GM21717 (cell line): ENCODE data around the gene KRT6A.
"Not testable (repeated sequence)": the region's sequence is repeated elsewhere in the genome, so short reads cannot be mapped to it uniquely, and the experiment has no call there.

Experiments
- ATAC-seq: cut with Tn5 transposase; IDR thresholded peaks from one replicate; pipeline ENCODE4 v1.9.1; 2021; ENCODE audit warnings: mild to moderate bottlenecking, moderate library complexity; ENCODE audit not compliant: unreplicated experiment

KRT6A gene

DNA sequence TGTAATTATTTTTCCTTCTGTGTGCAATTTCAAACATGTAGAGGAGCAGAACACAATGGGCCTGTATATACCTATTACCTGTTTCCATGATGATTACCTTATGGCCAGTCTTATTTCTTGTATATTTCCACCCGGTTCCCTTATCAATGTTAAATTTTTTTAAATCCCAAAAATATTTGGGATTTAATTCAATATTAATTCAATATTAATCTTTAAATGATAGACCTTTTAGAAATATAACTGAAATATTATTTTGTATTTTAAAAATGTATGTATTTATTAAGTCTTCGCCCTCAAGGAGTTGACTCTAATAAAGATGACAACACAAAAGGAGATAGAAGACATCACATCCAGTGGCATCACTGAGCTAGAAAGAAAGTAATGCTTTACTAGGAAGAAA lies 18.8 kb downstream of the KRT6A start:
- no peak for ATAC-seq

GRCh38 chr12:52473768-52474167 lies 19.3 kb downstream of the KRT6A start, which contains the start of gene KRT6C:
KRT6C (minus strand) TSS chr12:52473805; CDS start chr12:52473737, 68 bp downstream.
- no peak for ATAC-seq

DNA sequence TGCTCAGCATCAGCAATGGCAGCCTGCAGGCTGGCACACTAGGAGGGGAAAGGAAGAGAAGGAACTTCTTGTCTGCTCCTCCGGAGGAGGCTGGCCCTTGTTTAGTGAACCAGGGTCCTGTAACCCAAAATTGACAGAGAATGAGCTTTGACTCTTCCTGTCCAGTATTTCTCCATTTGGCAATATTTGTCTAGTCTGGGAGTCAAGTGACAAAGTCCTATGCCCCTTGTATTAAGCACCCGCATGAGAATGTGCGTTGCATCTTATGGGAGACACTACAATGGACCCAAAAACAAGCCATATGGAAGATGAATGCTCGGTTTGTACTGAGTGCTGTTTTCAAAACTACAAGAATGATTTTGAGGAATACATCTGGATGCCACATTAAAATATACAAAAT lies 23.2 kb downstream of the KRT6A start:
- no peak for ATAC-seq

GRCh38 chr12:52464897-52465296 lies 28.2 kb downstream of the KRT6A start:
- ATAC-seq, result no peak

DNA sequence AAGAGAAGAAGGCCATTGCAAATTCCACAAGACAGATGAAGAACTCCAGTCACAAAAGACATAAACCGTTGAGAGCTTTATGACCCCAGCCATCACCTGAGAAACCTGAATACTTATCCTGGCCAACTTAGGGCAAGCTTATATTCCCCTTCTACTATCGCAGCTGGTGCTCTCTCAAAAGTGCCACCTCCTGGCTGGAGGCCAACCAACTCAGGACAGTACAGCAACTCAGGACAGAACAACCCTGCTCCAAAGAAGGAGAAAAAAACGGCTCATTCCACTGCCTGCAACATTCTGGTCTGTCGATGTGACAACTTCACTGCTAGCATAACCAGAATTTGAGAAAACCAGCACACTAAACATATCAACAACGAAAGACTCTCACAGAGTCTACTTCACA lies 31.4 kb downstream of the KRT6A start:
- no peak for ATAC-seq

GRCh38 chr12:52458861-52459260 lies 34.2 kb downstream of the KRT6A start:
- no peak for ATAC-seq

DNA sequence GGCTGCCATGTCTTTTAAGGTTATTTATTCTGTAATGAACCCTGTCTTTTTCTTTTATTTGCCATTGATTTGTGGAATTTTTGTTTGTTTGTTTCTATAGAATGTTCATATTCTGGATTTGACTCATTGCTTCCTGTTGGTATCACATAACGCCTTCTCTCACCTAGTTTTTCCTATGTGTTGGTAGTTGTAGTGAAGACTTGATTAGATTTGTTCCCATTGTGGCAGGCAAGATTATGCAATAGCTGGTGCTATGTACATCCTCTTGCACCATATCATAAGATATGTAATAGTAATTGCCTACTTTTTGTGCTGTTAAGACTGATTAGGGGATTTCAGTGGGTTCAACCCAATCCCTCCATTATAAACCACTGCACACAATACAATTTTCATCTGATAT lies 37.2 kb downstream of the KRT6A start:
- ATAC-seq, result no peak

DNA sequence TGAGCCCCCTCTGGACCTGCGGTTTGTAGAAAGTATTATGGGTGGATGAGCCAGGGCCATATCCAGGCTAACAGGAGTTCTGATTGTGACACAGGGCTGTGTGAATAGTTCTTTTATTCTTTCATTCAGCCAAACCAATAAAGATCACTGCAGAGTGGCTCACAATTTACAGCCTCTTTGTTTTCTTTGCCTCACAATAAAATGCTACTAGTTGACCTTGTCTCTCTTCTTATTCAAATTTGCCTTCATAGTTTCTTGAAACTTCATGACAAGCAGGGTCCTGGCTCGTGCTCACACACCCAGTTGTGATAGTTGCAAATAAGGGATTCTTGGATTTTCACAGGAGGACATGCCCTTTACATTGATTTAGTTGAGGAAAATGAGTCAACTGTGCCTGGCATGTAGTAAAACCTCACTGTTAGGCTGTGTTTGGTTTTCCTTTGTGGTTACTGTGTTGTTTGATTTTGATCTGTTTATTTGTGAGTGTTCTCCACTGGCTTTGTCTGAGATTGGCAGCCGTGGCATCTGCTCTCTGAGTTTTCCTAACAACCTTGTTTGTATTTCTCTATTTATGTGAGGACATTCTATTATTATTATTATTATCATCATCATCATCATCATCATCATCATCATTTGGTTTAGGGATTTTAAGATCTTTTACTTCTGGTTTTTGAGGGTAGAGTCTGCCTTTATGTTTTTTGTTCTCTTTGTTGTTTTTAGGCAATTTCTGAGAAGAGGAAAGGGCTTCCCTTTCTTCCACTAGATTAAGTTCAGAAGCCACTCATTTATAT lies 38.5 kb downstream of the KRT6A start:
- no peak for ATAC-seq

DNA sequence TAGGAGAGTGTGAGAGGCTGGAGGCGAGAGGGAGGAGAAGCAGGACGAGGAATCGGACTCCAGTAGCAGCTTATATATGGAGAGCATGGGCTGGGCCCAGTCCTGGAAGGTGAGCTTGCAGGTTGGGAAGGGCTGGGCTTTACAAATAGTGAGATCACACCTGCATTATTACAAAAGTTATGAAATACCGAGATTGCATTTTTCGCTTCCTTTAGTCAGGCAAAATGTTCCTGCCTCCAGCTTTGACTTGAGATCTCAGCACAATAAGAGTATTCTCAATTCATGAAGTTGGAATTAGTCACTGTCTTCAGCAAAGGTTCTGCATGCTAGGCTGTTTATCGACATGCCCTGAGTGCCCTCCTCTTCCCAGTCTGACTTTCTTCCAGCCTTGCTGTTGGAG lies 41.0 kb downstream of the KRT6A start, which contains the start of gene KRT6B:
TSS of gene KRT6B (minus strand) at position 46 of the 400 bp plus-strand sequence. CDS start 68 bp downstream, outside the sequence.
- no peak for ATAC-seq

GRCh38 chr12:52448228-52448627 lies 44.8 kb downstream of the KRT6A start:
- ATAC-seq, result no peak

DNA sequence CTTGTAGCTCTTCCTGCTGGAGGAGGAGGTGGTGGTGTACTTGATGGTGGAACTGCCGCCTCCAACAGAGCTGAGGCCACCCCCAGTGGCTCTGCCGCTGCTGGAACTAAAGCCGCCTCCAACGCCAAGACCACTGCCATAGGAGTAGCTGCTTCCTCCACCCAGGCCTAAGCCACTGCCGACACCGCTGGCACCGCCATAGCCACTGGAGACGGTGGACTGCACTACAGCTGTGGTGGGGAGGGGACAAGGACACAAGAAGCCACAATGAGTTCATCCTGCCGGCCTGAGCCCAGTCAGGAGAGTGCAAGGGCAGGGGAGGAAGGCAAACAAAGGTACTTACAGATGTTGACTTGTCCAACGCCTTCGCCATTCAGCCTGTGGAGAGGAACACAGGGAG lies 45.9 kb downstream of the KRT6A start:
- ATAC-seq, result not testable (repeated sequence)

DNA sequence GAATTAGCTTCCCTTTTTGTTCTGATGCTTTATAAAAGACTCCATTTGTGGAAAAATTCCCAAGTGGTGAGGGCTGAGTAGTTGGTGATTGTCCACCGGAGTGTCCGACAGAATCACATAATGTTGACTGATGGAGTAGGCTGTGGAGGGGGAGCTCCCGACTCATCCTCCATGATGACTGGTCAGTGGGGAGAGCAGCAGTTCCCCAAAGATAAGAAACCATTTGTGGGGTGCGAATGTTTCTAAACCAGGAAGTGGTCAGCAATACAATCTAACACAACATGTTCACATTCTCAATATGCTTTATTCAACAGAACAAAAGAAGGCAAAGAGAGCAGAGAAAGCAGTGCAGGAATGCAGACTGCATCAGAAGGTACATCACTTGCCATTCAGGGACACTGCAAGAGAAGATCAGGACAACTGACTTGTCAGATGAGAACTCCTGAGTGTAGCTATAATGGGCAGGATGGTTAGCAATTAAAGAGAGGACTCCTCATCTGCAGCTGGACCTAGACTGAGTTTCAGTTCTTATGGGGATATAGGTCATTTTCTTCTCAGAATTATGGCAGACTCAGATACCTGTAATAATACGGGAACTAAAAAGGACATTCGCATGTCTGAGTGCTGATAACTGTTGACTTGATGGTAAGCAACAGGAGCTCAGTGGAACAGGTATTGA lies 46.6 kb downstream of the KRT6A start:
- ATAC-seq, result no peak

DNA sequence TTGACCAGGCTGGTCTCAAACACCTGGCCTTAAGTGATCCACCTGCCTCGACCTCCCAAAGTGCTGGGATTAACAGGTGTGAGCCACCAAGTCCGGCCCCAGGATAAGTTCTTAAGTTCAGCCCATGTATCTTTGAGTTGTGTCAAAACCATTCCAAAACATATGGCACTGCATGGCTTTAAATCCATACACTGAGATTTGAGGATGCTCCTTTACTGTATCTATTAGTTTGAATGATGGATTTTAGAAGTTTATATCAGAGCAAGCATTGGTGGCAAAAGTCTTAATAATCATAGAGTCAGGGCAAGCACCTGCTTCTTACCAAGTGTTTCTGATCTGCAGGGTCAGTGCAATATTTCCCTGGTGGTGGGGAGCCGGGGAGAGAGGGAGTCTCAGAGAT lies 47.2 kb downstream of the KRT6A start:
- no peak for ATAC-seq

- ATAC-seq, result no peak
Measured at GRCh38 chr12:52444647-52445595, 48.1 kb downstream of the KRT6A start.

GRCh38 chr12:52443966-52444365 lies 49.1 kb downstream of the KRT6A start:
- no peak for ATAC-seq

DNA sequence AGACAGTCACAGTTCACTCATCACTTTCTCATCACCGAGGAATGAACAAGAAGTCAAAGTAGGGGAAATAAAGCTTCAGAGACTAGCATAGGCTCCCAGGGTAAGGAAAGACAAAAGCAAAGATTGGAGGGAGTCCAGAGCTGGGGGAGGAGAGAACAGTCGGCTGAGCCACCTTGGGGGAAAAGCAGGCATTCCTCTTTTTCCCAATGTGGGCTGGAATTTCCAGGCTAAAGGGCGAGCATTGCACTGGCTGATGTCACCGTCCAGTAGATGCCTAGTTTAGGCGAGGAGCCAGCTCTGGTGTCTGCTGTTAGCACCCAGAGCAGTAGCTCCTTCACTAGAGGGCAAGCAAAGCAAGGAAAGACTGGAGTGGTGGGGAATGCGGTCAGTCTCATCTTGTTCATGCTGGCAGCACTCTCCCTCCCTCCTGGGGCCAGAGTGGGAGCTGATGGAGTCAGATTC lies 50.4 kb downstream of the KRT6A start:
- ATAC-seq, result no peak

DNA sequence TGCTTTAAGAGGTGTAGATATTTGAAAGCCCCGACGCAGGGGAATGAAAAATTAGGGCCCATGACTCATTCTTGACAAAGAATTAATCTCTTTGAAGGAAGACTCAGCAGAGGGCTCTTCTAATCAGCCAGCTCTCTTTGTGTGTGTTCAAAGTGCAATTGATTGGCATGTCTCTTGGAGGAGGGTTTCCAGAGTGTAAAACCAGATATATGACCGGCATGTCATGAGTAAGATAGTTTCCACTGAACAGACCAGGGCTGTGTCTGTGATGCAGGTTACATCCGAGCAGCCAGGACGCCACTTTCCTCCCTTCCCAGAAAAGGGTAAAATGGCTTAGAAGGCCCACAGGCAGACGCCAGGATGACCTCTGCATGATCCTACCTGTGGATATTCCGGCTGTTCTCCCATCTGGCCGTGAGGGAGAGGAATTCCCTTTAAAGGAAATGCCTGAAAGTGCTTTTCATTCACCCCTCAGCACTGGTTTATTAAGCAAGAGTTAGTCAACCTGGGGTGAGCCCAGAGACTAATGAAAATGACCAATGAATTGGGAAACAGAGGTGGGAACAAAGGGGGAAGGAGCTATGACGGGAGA lies 51.6 kb downstream of the KRT6A start:
- no peak for ATAC-seq

DNA sequence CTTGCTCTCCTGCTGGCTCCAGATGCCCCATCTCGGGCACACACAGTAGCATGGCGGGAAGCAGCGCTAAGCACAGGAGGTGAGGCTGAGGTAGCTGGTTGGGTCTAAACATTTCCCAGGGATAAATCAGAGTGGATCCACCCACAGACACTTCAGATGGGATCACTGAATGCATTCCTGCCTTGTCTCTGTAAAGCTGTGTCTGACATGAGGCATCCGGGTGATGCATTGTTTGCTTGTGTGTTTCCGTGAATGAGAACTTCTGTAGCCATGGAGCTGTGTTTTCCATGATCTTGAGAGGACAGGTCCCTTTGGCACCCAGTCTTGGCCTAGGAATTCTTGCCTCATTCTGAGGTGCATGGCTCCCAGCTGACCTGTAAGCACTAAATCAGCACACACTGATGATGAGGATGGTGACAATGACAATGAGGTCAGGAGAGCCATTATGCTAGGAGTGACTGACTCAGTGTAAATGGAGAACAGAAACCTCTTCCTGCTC lies 52.2 kb downstream of the KRT6A start:
- no peak for ATAC-seq

DNA sequence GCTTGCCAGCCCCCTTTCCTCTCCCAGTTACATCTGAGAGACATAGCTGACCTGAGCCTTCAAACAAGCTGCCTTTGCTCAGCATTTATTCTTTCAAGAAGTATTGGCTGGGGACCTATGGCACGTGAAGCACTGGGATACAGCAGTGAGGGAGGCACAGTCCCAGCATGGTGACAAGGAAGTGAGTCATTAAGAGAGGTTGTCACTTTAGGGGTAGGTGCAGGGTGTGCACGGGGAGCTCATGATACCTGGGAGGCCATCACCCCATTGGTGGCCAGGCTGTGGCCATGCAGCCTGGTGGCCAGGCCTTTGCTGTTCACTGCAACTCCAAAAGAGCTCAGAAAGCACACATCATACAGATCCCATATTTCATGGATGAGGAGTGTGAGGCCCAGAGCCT lies 53.2 kb downstream of the KRT6A start:
- ATAC-seq, result no peak

DNA sequence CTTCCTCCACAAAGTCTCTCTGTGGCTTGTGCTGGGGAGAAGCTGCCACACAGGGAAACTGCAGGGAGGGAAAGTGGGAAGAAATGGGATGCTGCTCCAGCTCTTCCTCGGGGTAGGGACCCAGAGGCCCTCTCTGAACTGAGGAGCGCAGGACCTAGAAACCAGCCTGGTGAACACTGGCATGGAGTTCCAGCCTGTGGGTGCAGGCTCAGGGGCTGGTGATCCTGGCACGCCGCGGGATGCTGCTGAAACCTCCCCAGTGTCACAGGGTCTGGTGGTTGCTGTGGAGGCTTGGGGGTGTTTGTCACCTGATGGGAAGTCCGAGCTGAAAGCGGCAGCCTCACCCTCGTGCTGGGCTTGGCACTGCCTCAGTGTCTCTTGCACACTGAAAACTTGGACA lies 53.6 kb downstream of the KRT6A start:
- ATAC-seq, result no peak
